ENCODE measurements around the gene DHRS7B. TPM values are rescaled to one million over a fixed set of nuclear protein-coding genes. Genes with fewer than 3 reads are reported as not detected.

The DHRS7B gene
- total RNA-seq, 4 donors from 2014 or later, result 14.6 to 80.6 (median 47.7) TPM

DNA sequence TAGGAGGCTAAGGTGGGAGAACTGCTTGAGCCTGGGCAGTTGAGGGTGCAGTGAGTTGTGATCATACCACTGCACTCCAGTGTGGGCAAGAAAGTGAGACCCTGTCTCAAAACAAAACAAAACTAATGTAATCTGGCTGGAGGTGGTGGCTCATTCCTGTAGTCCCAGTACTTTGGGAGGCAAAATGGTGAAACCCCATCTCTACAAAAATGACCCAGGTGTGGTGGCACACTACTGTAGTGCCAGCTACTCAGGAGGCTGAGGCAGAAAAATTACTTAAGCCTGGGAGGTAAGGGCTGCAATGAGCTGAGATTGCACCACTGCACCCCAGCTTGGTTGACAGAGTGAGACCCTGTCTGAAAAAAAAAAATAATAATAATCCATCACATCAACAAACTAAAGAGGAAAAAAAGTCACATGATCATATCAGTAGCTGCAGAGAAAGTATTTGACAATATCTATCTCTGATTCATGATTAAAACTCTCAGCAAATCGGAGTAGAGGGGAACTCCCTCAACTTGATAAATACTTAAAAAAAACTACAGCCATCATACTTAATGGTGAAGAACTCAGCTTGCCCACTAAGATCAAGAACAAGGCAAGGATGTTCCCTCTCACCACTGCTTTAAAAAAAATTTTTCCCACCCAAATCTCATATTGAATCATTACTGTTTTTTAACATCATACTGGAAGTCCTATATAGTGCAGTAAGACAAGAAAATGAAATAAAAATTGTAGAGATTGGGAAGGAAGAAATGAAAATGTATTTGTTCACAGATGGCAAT, 31.0 kb downstream of the DHRS7B start:
- no peaks in the 10 kb centered on the region for H3K36me3 ChIP-seq
- intact Hi-C loops (cut with DNase I; ENCODE audit: low total_unique reads), result no loop called here
- no peak overlapping the region for H3K4me3 ChIP-seq
- no peaks in the 10 kb centered on the region for H3K27me3 ChIP-seq
- WGBS, 2 donors (ENCODE audit: low coverage in 1 of 2), result 71 to 81% methylated on average over 1 of the region's 1 CpG
- no peak for TF ChIP-seq POLR2A (IDR thresholded peaks at IDR 0.05)
- no peak for TF ChIP-seq POLR2AphosphoS5 (IDR thresholded peaks at IDR 0.05)
- TF ChIP-seq, protein P1, sequence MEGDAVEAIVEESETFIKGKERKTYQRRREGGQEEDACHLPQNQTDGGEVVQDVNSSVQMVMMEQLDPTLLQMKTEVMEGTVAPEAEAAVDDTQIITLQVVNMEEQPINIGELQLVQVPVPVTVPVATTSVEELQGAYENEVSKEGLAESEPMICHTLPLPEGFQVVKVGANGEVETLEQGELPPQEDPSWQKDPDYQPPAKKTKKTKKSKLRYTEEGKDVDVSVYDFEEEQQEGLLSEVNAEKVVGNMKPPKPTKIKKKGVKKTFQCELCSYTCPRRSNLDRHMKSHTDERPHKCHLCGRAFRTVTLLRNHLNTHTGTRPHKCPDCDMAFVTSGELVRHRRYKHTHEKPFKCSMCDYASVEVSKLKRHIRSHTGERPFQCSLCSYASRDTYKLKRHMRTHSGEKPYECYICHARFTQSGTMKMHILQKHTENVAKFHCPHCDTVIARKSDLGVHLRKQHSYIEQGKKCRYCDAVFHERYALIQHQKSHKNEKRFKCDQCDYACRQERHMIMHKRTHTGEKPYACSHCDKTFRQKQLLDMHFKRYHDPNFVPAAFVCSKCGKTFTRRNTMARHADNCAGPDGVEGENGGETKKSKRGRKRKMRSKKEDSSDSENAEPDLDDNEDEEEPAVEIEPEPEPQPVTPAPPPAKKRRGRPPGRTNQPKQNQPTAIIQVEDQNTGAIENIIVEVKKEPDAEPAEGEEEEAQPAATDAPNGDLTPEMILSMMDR (IDR thresholded peaks at IDR 0.05), result no peak
- no peak for TF ChIP-seq EP300 (IDR thresholded peaks at IDR 0.05; ENCODE audit: low read depth)
- DNase-seq, result no peak
- no peak overlapping the region for H3K27ac ChIP-seq
- peaks cover 5 to 17% (median 11%) of the 10 kb centered on the region in 4 donors for H3K4me1 ChIP-seq
- in situ Hi-C loops (cut with MboI; ENCODE audit: low pct_ligation_motif_present in 1 of 4, low pct_unique_long_range_greater_than_20kb in 1 of 4, low sequenced_read_pairs in 3 of 4), result no loop called here
- no peaks in the 10 kb centered on the region for H3K9me3 ChIP-seq

DNA sequence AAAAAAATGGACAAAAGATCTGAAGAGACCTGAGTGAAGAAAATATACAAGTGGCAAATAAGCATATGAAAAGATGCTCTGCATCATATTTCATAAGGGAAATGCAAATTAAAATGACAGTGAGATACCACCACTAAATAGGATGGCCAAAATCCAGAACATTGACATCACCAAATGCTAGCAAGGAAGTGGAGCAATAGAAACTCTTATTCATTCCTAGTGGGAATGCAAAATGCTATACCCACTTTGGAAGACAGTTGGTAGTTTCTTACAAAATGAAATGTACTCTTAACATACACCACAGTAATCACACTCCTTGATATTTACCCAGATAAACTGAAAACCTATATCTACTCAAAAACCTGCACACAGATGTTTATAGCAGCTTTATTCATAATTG, 33.6 kb downstream of the DHRS7B start:
- Histone ChIP-seq H3K4me1 (peaks cover 5 to 17% (median 11%) of the 10 kb centered on the region in 4 donors), H3K27me3 (no peaks in the 10 kb centered on the region), H3K36me3 (no peaks in the 10 kb centered on the region), H3K4me3 (no peak overlapping the region), H3K27ac (no peak overlapping the region), H3K9me3 (no peaks in the 10 kb centered on the region)
- intact Hi-C loops (cut with DNase I; ENCODE audit: low total_unique reads), result no loop called here
- TF ChIP-seq EP300 (IDR thresholded peaks at IDR 0.05; ENCODE audit: low read depth), result no peak
- TF ChIP-seq, protein P1 (IDR thresholded peaks at IDR 0.05), result no peak
- in situ Hi-C loops (cut with MboI; ENCODE audit: low pct_ligation_motif_present in 1 of 4, low pct_unique_long_range_greater_than_20kb in 1 of 4, low sequenced_read_pairs in 3 of 4), result no loop called here
- no peak for DNase-seq

DNA sequence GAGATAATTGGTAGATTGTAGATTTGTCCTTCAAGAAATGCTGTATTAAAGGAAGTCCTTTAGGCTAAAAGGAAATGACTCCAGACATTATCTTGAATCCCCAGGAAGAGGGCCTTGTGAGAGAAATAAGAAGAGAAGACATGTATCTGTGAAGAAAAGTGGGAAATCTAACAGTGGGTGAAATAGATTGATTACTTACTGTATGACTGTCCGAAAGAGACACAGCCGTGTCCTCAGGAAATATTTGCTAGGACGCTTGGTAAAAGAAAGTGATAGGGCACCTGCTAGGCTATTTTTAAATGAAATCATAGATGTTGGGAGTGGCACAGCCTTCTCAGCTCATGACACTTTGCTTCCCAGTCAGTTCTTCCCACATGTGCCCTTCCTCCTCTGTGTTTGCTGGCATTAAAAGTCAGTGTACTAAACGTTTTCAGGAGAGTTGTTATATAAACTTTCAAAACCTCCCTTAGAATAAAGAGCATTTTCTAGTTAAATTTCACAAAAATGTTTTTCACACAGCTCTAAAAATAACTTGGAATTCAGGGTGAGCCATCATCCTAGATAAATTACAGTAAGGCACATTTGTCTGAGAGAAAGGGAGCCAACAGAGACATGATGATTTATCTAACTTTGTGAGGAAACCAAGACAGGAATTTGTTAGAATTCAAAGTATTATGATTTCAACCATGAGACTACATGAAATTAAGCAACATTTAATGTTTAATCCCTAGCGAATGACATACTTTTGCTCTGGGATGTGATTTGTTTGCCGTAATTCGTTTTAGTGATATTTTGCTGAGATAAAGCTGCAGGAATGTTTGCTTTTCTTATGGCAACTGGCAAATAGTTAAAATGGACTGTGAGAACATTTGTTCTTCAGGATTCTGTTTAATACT, 35.0 kb downstream of the DHRS7B start:
- Histone ChIP-seq H3K9me3 (no peaks in the 10 kb centered on the region), H3K27ac (peak overlapping the region; percentile 33 to 66 (median 46)), H3K27me3 (no peaks in the 10 kb centered on the region), H3K36me3 (no peaks in the 10 kb centered on the region), H3K4me1 (peaks cover 10 to 27% (median 16%) of the 10 kb centered on the region in 4 donors), H3K4me3 (no peak overlapping the region)
- WGBS, 2 donors (ENCODE audit: low coverage in 1 of 2), result 38 to 41% methylated on average over 7 of the region's 7 CpGs
- in situ Hi-C loops (cut with MboI; ENCODE audit: low pct_ligation_motif_present in 1 of 4, low pct_unique_long_range_greater_than_20kb in 1 of 4, low sequenced_read_pairs in 3 of 4), result no loop called here
- intact Hi-C loops (cut with DNase I; ENCODE audit: low total_unique reads), result no loop called here
- TF ChIP-seq POLR2A (IDR thresholded peaks at IDR 0.05) (no peak), POLR2AphosphoS5 (IDR thresholded peaks at IDR 0.05) (peak in 2 of 3 donors; percentile 35 to 64)
- no peak for DNase-seq

DNA sequence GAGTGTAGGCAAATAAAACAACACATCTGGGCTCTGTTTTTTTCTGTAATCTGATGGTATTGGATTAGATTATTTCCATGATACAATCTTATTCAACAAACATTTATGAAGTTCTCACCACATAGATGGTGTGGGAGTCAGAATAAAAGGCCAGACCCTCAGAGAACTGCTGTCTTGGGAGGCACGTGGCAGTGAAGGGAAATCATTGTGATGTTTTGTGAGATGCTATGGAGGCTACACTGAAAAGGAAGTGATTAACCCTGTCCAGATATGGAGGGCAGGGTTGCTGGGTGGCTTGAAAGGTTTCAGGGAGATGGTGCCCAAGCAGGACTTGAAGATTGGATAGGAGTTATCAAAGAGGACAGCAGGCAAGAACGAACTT, 35.6 kb downstream of the DHRS7B start:
- peaks cover 10 to 33% (median 19%) of the 10 kb centered on the region in 4 donors for H3K4me1 ChIP-seq
- intact Hi-C loops (cut with DNase I; ENCODE audit: low total_unique reads) (no loop called here), in situ Hi-C loops (cut with MboI; ENCODE audit: low pct_ligation_motif_present in 1 of 4, low pct_unique_long_range_greater_than_20kb in 1 of 4, low sequenced_read_pairs in 3 of 4) (no loop called here)
- no peaks in the 10 kb centered on the region for H3K9me3 ChIP-seq
- DNase-seq, result no peak
- 67 to 73% methylated on average over 2 of the region's 2 CpGs for WGBS, 2 donors (ENCODE audit: low coverage in 1 of 2)
- no peak for TF ChIP-seq POLR2A (IDR thresholded peaks at IDR 0.05)
- TF ChIP-seq, protein P1 (IDR thresholded peaks at IDR 0.05), result no peak
- no peak for TF ChIP-seq POLR2AphosphoS5 (IDR thresholded peaks at IDR 0.05)
- no peak for TF ChIP-seq EP300 (IDR thresholded peaks at IDR 0.05; ENCODE audit: low read depth)
- H3K4me3 ChIP-seq, result no peak overlapping the region
- H3K27me3 ChIP-seq, result no peaks in the 10 kb centered on the region
- H3K27ac ChIP-seq, result peak overlapping the region; percentile 33 to 66 (median 43)
- no peaks in the 10 kb centered on the region for H3K36me3 ChIP-seq

Measured in transverse colon (tissue), 4 donors.